ENCODE measurements around the gene FBXL19.

FBXL19 gene

GRCh38 chr16:30967795-30968194, 44.4 kb downstream of the FBXL19 start:
- no peak for DNase-seq

- no peak for DNase-seq
Observed at GRCh38 chr16:30969246-30969842, 46.0 kb downstream of the FBXL19 start.

- DNase-seq = no peak
Observed at GRCh38 chr16:30971298-30971697, 47.9 kb downstream of the FBXL19 start.

GRCh38 chr16:30972872-30973271, 49.5 kb downstream of the FBXL19 start:
- no peak for DNase-seq

- no peak for DNase-seq
Observed at GRCh38 chr16:30974348-30974747, 51.0 kb downstream of the FBXL19 start.

DNA sequence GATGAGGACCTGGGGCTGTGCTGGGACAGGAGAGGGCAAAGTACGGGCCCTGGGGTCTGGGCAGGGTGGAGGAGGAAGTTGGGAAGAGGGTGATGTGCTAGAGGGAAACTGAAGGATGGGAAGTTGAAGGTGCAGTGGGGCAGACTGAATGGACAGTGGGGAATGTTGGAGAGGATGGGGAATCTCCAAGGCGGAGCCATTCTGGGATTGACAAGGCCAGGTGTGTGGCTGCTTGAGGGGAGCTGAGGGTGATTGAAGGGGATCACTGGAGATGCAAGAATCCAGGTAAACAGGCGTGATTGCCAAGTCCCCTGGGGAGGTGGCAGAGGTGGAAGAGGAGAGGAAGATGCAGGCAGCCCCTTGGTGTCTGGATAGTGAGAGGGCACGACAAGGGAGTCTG, 53.1 kb downstream of the FBXL19 start:
- no peak for DNase-seq

GRCh38 chr16:30977502-30977901, 54.1 kb downstream of the FBXL19 start:
- no peak for DNase-seq

DNA sequence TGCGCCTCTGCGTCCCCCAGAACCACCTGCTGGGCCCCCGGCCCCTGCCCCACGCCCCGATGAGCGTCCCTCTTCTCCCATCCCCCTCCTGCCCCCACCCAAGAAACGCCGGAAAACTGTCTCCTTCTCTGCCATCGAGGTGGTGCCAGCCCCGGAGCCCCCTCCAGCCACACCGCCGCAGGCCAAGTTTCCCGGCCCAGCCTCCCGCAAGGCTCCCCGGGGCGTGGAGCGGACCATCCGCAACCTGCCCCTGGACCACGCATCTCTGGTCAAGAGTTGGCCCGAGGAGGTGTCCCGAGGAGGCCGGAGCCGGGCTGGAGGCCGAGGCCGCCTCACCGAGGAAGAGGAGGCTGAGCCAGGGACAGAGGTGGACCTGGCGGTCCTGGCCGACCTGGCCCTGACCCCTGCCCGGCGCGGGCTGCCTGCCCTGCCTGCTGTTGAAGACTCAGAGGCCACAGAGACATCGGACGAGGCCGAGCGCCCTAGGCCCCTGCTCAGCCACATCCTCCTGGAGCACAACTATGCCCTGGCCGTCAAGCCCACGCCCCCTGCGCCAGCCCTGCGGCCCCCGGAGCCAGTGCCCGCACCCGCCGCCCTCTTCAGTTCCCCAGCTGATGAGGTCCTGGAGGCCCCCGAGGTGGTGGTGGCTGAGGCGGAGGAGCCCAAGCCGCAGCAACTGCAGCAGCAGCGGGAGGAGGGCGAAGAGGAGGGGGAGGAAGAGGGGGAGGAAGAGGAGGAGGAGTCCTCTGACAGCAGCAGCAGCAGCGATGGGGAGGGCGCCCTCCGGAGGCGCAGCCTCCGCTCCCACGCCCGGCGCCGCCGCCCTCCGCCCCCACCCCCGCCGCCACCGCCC, 56.0 kb downstream of the FBXL19 start:
- no peak for DNase-seq

DNA sequence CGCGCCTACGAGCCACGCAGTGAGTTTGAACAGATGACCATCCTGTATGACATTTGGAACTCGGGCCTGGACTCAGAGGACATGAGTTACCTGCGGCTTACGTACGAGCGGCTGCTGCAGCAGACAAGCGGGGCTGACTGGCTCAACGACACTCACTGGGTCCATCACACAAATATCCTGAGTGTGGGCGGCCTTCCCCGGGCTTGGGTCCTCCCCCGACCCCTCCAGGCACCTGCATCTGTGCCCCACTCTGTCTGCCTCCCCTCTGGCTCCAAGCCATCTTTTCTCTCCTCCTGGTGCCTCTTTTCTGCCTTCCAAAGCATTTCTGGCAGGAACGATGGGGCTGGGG, 56.6 kb downstream of the FBXL19 start:
- no peak for DNase-seq

DNA sequence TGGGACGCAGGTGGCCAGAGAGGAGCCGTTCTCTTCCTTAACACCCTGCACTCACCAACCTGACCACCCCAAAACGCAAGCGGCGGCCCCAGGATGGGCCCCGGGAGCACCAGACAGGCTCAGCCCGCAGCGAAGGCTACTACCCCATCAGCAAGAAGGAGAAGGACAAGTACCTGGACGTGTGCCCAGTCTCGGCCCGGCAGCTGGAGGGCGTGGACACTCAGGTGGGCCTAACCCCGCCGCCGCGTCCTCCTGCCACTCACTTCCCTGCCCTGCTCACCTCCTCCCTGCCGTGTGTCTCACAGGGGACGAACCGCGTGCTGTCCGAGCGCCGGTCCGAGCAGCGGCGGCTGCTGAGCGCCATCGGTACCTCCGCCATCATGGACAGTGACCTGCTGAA, 57.1 kb downstream of the FBXL19 start:
- DNase-seq = no peak

DNA sequence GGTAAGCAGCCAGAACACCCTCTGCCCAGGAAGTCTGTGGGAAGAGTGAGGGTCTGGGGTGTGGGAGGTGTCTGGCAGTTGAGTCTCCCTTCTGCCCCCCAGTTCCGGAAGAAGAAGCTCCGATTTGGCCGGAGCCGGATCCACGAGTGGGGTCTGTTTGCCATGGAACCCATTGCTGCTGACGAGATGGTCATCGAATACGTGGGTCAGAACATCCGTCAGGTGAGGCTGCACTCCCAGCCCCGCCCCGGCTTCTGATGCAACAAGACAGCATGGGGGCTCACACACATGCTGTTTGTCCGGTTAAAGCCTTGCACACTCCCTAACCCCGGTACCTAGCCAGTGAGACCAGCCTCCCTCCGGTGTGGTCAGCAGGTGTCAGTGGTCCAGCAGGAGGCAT, 57.6 kb downstream of the FBXL19 start:
- no peak for DNase-seq

GRCh38 chr16:30982548-30983288, 59.3 kb downstream of the FBXL19 start:
- DNase-seq = no peak

DNA sequence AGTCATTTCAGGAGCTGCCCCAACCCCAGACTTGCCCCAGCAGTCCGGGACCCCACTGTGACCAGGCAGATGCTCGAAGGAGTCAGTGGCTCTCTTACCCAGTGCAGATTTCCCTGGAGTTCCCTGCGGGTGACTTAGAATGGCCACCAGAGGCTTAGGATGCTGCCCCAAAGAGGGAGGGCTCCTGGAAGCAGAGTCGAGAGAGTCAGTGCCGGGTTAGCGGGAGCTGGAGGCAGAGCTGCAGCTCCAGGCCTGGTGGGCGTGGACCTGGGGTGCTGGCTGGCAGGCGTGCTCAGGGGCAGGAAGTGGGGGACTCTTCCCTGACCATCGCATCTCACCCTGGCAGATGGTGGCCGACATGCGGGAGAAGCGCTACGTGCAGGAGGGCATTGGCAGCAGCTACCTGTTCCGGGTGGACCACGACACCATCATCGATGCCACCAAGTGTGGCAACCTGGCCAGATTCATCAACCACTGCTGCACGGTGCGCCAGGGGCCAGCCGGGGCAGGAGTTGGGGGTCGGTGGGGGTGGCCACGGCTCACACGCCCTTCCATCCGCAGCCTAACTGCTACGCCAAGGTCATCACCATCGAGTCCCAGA, 60.0 kb downstream of the FBXL19 start:
- no peak for DNase-seq

DNA sequence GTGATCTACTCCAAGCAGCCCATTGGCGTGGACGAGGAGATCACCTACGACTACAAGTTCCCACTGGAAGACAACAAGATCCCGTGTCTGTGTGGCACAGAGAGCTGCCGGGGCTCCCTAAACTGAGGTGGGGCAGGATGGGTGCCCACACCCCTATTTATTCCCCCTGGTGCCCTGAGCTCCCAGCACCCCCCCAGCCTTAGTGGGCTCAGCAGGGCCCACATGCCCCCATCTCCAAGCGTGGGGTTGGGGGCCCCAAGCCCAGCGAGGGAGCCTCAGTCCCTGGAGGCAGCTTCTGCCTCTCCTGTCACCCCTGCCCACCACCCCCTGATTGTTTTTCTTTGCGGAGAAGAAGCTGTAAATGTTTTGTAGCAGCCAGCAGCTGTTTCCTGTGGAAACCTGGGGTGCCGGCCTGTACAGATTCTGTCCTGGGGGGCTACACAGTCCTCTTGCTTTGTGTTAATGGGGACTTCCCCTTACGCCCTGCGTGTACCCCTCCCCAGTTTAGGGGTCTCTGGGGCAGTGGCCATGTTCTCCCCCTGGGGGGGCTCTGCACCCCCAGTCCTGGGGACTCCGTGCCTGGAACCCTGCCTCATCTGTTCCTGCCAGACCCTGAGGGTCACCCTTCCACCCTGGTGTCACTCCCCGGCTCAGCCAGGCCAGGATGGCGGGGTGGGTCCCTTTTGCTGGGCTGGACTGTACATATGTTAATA, 60.7 kb downstream of the FBXL19 start:
- no peak for DNase-seq

GRCh38 chr16:30984669-30985400, 61.5 kb downstream of the FBXL19 start, which contains the start of gene HSD3B7:
TSS of gene HSD3B7 (plus strand) at chr16:30985207. CDS start at chr16:30985659, 452 bp downstream.
- DNase-seq = peak; percentile 38 to 57

DNA sequence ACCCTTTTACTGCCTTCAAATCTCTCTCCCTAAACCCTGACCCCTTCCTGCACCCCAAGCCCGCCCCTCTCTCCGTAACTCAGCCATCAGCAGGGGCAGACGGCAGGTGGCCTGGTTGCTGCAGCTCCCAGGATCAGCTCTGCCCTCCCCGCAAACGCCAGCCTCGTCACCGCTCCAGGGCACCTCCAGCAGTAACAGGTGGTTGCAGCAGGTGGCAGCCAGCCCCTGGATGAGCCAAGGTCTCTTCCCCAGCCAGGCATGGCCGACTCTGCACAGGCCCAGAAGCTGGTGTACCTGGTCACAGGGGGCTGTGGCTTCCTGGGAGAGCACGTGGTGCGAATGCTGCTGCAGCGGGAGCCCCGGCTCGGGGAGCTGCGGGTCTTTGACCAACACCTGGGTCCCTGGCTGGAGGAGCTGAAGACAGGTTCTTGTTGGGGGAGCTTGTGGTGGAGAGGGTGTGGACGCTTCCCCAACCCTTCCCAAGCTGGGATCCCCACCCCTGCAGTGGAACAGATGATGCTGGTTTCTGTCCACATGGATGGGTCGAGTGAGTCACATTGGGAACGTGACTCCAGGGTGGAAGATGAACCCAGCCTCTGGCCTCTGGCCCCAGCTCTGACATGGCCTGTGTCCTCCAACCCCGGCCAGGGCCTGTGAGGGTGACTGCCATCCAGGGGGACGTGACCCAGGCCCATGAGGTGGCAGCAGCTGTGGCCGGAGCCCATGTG, 62.2 kb downstream of the FBXL19 start:
- peak; percentile 13 to 63 for DNase-seq

- DNase-seq = no peak
Observed at GRCh38 chr16:30986129-30986991, 63.0 kb downstream of the FBXL19 start.

DNA sequence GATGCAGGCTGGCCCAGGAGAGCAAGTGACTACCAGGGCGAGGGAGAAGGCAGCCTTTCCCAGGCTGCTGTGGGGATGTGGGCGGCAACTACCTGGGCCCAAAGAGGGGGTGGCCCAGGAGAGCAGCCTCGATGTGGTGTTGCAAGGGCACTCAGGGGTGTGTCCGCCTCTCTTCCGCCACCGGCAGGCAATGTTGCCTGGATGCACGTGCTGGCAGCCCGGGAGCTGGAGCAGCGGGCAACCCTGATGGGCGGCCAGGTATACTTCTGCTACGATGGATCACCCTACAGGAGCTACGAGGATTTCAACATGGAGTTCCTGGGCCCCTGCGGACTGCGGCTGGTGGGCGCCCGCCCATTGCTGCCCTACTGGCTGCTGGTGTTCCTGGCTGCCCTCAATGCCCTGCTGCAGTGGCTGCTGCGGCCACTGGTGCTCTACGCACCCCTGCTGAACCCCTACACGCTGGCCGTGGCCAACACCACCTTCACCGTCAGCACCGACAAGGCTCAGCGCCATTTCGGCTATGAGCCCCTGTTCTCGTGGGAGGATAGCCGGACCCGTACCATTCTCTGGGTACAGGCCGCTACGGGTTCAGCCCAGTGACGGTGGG, 64.3 kb downstream of the FBXL19 start:
- no peak for DNase-seq

GRCh38 chr16:30989469-30990047, 66.2 kb downstream of the FBXL19 start:
- DNase-seq = no peak

Measured in NCI-H2081 (cell line).